ENCODE results near the gene COX7B2. TPM values are rescaled to one million over a fixed set of nuclear protein-coding genes. Genes with fewer than 3 reads are reported as not detected.

Gene COX7B2
- total RNA-seq, 1 experiment from 2014 or later: not detected

DNA sequence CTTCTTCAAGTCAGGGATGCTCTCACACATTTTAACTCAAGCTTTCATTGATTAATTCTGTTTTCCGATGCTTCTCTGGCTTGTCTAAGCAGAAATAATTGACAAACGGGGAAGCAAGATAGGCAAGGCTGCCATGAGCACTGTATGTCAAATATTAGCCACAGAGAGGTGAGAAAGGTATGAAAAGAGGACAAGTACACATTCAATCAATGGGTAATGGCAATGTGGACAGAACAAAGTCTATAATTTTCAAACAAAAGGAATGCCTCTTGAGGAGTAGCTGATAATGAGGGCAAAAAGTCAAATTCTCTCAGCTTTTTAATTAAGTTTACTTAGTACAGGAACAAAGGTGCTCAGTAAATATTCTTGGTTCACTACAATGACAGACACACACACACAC is 19.6 kb downstream of the COX7B2 start:
- no peaks in the 10 kb centered on the region for H3K36me3 ChIP-seq (ENCODE audit: insufficient read depth, low read length, poor library complexity, severe bottlenecking)
- no peak for DNase-seq (ENCODE audit: low spot score)
- no peaks in the 10 kb centered on the region for H3K9me3 ChIP-seq (ENCODE audit: low read depth, low read length, poor library complexity, severe bottlenecking)
- ChIA-PET CTCF (no interaction called here), POLR2A (ENCODE audit: low non-redundant PET) (no interaction called here)
- H3K4me3 ChIP-seq (ENCODE audit: low read depth, low read length, poor library complexity, severe bottlenecking): no peak overlapping the region
- BruUV-seq (replicated peaks): no TSS peak
- intact Hi-C loops (cut with micrococcal nuclease; ENCODE audit: unreplicated experiment): no loop called here
- H3K27ac ChIP-seq (ENCODE audit: low read depth, low read length, poor library complexity, severe bottlenecking): no peak overlapping the region
- no peak for TF ChIP-seq EZH2 (IDR thresholded peaks at IDR 0.05; ENCODE audit: borderline replicate concordance, low read depth, low read length, poor library complexity, severe bottlenecking)
- TF ChIP-seq, protein P1, sequence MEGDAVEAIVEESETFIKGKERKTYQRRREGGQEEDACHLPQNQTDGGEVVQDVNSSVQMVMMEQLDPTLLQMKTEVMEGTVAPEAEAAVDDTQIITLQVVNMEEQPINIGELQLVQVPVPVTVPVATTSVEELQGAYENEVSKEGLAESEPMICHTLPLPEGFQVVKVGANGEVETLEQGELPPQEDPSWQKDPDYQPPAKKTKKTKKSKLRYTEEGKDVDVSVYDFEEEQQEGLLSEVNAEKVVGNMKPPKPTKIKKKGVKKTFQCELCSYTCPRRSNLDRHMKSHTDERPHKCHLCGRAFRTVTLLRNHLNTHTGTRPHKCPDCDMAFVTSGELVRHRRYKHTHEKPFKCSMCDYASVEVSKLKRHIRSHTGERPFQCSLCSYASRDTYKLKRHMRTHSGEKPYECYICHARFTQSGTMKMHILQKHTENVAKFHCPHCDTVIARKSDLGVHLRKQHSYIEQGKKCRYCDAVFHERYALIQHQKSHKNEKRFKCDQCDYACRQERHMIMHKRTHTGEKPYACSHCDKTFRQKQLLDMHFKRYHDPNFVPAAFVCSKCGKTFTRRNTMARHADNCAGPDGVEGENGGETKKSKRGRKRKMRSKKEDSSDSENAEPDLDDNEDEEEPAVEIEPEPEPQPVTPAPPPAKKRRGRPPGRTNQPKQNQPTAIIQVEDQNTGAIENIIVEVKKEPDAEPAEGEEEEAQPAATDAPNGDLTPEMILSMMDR (conservative IDR thresholded peaks at IDR 0.05; ENCODE audit: low read depth, low read length): no peak
- H3K27me3 ChIP-seq (replicated peaks; ENCODE audit: insufficient read depth, low read depth, low read length, poor library complexity): no peaks in the 10 kb centered on the region
- peaks cover 7% of the 10 kb centered on the region for H3K4me1 ChIP-seq (ENCODE audit: insufficient read depth, low read length, poor library complexity, severe bottlenecking)

GRCh38 chr4:46886711-46887110 is 22.3 kb downstream of the COX7B2 start:
- POLR2A ChIA-PET (ENCODE audit: low non-redundant PET): no interaction called here
- TF ChIP-seq, protein P1 (conservative IDR thresholded peaks at IDR 0.05; ENCODE audit: low read depth, low read length): peak; percentile 46
- TF ChIP-seq EZH2 (IDR thresholded peaks at IDR 0.05; ENCODE audit: borderline replicate concordance, low read depth, low read length, poor library complexity, severe bottlenecking): no peak
- Histone ChIP-seq H3K4me1 (ENCODE audit: insufficient read depth, low read length, poor library complexity, severe bottlenecking) (peaks cover 7% of the 10 kb centered on the region), H3K9me3 (ENCODE audit: low read depth, low read length, poor library complexity, severe bottlenecking) (no peaks in the 10 kb centered on the region), H3K27me3 (replicated peaks; ENCODE audit: insufficient read depth, low read depth, low read length, poor library complexity) (peaks cover 4% of the 10 kb centered on the region), H3K4me3 (ENCODE audit: low read depth, low read length, poor library complexity, severe bottlenecking) (no peak overlapping the region), H3K27ac (ENCODE audit: low read depth, low read length, poor library complexity, severe bottlenecking) (no peak overlapping the region), H3K36me3 (ENCODE audit: insufficient read depth, low read length, poor library complexity, severe bottlenecking) (no peaks in the 10 kb centered on the region)
- DNase-seq (ENCODE audit: low spot score): peak; percentile 21
- CTCF ChIA-PET: interaction anchor here (0.7 kb wide), 1 partner anchor 149 kb away, joined by 3 read pairs; no protein-coding TSS in a partner anchor
- no TSS peak for BruUV-seq (replicated peaks)
- intact Hi-C loops (cut with micrococcal nuclease; ENCODE audit: unreplicated experiment): no loop called here

DNA sequence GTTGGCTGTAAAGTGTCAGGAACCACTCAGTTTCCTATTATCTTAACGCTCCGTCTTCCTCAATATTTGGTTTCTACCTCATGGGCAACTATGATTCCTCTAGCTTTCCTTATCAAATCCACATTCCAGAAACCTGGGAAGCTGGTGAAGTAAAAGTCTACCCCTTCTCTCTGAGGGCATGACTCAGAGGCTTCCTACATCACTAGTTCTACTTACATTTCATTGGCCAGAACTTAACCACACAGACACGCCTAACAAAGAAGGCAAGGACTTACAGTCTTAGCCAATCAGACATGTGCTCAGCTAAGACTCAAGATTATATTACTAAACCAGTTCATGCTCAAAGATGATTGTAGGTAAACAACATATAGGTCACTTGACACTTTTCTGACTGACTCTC is 30.4 kb downstream of the COX7B2 start:
- Histone ChIP-seq H3K27me3 (replicated peaks; ENCODE audit: insufficient read depth, low read depth, low read length, poor library complexity) (peaks cover 1% of the 10 kb centered on the region), H3K4me1 (ENCODE audit: insufficient read depth, low read length, poor library complexity, severe bottlenecking) (no peaks in the 10 kb centered on the region), H3K9me3 (ENCODE audit: low read depth, low read length, poor library complexity, severe bottlenecking) (no peaks in the 10 kb centered on the region), H3K4me3 (ENCODE audit: low read depth, low read length, poor library complexity, severe bottlenecking) (no peak overlapping the region), H3K27ac (ENCODE audit: low read depth, low read length, poor library complexity, severe bottlenecking) (no peak overlapping the region), H3K36me3 (ENCODE audit: insufficient read depth, low read length, poor library complexity, severe bottlenecking) (no peaks in the 10 kb centered on the region)
- peak; percentile 4 for DNase-seq (ENCODE audit: low spot score)
- ChIA-PET POLR2A (ENCODE audit: low non-redundant PET) (no interaction called here), CTCF (no interaction called here)
- no TSS peak for BruUV-seq (replicated peaks)
- intact Hi-C loops (cut with micrococcal nuclease; ENCODE audit: unreplicated experiment): no loop called here
- TF ChIP-seq, protein P1 (conservative IDR thresholded peaks at IDR 0.05; ENCODE audit: low read depth, low read length): no peak
- TF ChIP-seq EZH2 (IDR thresholded peaks at IDR 0.05; ENCODE audit: borderline replicate concordance, low read depth, low read length, poor library complexity, severe bottlenecking): no peak

Data from A673 (cell line).